GM19467 (cell line): ENCODE results near the gene TEX26.

Source experiments
- ATAC-seq: cut with Tn5 transposase; IDR thresholded peaks from one replicate; pipeline ENCODE4 v1.9.1; 2021; ENCODE audit warnings: mild to moderate bottlenecking, moderate library complexity; ENCODE audit not compliant: unreplicated experiment

TEX26 gene

DNA sequence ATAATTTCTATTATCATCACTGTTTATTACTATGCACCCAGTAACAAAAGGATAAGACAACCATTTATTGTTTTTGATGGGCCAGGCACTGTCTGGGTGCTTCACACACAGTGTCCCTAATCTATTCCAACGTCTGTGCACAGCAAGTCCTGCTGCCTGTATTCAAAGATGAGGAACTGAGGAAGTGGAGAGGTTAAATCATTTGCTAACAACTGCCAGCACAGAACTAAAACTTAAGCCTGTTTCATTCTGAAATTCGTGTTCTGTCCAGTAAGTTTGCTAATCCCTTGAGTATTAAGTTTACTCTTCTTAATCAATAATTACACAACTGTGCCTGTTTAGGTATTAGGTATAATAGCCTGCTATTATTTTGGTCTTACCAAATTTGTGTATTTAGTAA, 41.9 kb downstream of the TEX26 start:
- ATAC-seq: no peak

DNA sequence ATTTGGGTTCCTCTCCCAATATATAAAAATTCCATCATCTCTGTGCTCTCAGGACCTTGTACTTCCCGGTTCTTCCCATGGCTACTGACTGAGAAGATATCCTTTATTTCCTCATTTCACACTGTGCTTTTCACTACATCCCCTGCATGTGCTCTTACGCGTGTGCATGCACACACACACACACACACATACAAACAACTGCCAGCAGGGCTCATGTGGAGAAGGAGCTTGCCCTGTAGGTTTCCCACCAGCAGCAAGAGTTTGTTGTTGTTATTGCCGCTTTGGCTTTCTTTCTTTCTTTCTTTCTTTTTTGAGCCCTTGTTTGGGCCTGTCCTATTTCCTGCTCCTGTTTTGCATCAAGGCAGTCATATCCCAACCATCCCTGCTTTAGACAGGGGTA, 43.6 kb downstream of the TEX26 start:
- ATAC-seq: no peak

DNA sequence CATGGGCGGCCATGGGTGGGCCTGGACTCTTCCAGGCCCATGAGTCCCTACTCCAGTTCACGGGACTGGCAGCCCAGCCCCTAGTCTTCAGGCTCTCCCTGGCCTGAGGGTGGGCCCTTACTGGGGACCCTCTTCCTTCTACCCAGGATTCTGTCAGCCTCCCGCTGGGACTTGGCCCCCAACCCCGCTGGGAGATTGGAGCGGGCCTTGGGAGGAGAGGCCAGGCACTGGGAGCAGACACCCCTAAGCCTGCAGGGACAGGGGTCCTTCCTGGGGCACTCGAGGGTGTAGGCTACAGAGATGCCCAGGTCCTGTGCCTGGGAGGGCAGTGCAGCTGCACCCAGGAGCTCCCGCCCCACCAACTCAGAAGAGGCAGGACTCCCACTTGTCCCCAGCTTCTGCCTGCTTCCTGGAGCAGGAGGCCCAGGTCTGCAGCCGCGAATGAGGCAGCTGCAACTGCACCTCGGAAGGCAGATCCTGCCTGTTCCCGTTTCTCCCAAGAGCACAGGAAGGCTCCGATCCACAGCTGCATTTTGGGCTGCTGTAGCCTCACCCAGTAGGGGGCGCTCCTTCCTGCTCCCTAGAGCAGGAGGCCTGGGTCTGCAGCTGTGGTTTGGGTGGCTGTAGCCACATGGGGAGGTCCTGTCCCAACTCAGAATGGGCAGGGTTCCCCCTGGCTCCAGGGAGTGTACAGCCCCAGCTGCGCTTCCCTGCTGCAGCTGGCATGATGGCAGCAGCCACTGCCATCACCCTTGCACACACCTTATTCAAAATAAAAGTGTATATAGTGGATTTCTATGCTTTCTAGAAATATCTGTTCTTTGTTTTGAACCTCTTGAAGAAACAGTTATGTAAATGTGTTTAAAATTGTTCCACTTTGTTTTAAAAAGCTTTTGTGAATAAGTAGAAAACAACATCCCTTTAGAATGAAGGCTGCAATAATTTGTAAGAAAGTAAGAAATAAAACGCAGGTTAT, 46.8 kb downstream of the TEX26 start:
- no peak for ATAC-seq

DNA sequence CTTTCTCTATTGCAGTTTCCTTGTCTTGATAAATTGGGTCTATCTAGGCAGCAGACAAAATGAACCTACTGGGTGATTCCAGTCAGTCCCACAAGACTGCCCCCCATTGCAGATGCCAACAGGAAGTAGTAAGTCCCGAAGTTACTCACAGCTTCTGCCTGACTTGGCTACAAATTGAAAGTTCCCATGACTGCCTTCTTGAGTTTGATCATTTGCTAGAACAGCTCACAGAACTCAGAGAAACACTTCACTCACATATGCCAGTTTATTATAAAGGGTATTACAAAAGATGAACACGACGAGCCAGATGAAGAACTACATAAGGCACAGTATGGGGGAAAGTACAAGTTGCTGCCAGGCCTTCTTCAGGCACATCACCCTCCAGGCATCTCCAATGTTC, 50.0 kb downstream of the TEX26 start:
- ATAC-seq: no peak

DNA sequence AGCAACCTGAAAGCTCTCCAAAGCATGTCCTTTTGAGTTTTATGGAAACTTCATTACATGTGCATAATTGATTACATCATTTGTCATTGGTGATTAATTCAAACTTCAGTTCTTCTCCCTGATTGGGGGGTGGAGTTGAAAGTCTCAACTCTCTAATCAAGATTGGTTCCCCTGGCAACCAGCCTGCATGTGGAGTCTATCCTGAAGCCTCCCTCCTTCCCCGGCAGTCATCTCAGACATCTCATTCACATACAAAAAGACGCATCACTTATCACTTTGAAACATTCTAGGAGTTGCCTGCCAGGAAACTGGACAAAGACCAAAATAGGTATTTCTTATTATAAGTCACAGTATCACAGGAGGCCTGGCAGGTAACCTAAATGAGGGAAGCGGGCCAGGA, 50.5 kb downstream of the TEX26 start:
- no peak for ATAC-seq

DNA sequence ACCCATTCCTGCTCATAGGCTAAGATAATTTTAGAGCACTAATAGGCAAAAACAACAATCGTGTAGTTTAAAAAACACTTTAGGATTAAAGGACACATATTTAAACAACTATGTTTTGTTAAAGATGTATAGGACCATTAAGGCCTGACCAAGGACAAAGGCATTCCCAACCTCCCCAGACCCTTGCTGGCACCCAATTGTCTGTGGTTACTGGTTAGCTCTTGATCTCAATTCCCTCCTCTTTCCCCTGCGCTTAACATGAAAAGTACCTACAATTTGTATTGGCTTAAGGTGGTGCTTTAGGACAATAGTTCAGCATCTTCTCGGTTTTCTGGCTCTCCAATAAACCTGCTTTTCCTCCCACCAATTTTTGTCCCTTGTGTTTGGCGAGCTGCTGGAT, 51.0 kb downstream of the TEX26 start:
- no peak for ATAC-seq

DNA sequence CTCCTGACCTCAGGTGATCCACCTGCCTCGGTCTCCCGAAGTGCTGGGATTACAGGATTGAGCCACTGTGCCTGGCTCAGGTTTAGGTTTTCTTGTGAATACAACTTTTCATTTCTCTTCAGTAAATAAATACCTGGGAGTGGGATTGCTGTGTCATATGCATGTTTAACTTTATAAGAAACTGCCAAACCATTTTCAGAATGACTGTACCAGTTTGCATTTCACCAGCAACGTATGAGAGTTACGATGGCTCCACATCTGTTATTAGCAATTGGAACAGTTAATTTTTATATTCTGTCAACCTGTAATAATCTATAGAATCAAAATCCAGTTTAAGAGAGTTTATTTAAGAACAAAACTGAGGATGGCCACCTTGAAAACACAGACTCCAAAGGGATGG, 52.2 kb downstream of the TEX26 start:
- no peak for ATAC-seq

DNA sequence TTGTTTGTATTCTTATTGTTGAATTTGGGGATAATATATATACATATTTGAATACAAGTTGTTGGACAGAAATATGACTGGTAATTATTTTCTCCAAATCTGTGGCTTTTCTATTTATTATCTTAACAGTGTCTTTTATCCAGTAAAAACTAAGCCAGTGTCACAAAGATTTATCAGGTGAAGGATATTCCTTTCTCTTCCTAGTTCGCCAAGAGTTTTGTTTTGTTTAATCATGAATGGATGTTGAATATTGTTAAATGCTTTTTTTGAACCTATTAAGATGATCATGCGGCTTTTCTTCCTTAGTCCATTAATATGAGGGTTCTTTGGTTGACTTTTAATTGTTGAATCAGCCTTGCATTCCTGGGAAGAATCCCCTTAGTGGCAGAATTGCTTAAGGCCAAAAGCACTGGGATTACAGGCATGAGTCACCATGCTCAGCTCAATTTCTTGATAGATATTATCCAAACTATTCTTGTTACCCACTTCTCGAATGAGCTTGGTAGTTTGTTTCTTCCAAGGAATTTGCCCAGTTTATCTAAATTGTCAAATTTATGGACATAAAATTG, 53.3 kb downstream of the TEX26 start:
- ATAC-seq: no peak

DNA sequence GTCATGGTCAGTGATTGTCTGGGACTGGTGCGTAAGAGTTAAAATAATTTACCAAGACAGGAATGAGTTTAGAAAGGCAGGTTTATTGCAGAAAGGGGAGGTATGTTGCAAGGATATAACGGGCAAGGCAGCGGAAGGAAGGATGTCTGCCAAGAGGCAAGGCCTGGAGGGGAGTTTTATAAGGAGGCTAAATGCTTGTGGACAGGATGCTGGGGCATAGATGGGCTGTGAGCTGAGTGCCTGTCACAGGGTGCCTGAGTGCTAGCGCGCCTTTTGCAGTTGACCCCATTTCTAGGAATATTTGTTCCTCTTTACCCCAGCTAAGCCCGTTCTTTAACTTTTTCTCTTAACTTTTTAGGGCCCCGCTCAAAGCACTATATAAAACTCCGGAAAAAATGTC, 58.7 kb downstream of the TEX26 start:
- no peak for ATAC-seq

DNA sequence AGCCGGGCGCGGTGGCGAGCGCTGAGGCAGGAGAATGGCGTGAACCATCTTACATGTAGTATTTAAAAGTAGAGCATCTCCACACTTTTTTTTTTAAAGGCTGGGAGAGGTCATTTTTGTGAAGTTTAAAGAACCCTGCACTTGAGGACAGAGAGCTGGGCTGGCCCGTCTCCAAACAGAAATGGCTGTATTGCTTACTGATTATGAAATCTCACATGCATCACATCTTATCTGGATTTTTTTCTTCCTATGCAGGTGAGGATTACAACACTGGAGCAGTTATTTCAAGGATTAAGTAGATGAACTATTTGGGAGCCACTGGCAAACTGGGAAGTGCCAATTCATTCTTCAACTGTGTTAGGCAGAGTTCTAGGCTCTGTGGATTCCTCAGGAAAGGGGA, 59.5 kb downstream of the TEX26 start:
- ATAC-seq: no peak

DNA sequence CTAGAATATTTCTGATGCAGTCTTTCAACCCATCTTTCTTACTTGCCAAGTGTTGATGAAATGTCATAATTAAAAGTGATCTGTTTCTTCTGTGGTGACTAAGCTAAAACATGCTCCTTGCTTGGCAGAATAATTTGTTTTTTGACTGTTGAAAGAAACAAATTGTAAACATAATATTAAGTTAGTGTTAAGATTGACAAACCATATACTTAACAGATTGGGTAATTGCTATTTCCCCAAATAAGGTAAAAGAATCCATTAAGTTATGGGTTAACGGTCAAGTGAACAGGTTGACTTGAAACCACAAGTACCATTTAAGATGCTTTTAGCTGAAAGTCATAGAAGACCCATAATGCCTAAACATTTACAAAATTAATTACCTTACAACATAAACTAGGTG, 62.9 kb downstream of the TEX26 start:
- ATAC-seq: no peak

DNA sequence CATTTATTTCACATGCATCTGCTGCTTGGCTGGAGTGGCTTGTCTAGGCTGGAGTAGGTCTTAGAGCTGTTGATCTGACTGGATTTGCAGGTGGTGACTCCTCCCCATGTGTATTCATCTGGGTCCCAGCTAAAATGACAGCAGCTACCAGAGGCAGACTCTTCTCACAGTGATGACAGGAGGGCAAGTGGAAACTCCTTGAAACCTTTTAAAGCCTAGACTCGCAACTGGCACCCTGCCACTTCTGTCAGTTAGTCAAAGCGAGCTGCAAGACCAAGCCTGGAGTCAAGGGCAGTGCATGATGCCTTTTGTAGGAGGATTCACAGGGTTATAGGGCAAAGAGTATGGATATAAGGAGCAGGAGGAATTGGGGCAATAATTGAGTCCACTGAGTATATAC, 65.2 kb downstream of the TEX26 start:
- ATAC-seq: no peak

DNA sequence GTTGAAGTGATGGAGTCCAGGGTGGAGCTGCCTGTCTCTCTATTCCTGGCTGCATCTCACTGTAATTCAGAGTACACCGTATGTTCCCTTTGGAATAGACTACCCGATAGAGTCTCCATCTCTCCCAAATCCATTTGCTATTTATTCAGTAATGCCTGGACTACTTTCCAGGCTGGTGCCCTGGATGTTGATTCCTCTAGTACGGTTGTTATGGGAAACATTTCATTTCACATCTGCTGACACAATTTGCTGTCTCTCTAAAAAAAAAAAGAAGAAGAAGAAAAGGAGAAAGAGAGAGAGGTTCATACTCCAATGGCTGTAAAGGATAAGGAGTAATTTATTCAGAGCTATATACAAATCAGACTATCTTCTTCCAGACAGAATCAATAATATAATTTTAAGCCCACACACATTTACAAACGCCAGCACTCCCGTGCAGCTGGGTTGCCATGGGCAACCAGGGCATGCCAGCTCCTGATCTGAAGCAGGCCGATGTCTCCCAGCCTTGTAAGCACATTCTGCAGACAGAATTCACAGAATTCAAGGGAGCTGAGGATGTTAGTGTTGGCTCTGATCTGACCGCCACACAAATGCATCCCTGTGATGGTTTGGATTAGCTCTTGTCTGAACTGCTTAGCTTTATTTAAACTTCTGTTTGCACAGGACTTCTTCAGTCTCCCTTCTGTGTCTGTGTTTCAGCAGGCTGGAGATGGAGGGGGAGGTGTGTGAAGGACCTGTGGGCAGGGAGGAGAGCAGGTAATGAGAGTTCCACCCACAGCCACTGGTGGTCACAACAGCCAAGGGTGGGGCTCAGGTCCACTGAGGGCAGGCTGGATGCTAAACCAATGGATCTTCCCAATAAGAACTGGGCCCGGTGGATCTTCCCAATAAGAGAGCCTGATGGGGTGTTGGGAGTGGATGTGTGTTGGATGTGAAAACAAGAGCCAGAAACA, 66.0 kb downstream of the TEX26 start:
- no peak for ATAC-seq

DNA sequence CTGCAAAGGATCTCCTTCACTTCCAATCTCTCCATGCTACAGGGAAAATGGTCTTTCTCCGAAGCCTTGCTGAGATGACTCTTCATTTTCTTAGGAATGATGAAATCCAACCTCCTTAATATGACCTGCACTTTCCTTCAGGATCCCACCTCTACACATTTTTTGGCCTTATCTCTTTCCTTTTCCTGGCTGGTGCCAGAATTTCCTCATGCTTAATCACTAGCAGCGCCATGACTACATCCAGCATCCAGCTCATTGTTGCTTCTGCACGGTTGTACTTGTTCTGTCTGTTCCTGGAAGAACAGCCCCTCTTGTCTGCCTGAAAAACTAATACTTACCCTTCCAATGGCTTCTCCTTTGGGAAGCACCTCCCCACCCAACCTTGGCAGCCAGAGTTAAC, 68.4 kb downstream of the TEX26 start:
- ATAC-seq: no peak

DNA sequence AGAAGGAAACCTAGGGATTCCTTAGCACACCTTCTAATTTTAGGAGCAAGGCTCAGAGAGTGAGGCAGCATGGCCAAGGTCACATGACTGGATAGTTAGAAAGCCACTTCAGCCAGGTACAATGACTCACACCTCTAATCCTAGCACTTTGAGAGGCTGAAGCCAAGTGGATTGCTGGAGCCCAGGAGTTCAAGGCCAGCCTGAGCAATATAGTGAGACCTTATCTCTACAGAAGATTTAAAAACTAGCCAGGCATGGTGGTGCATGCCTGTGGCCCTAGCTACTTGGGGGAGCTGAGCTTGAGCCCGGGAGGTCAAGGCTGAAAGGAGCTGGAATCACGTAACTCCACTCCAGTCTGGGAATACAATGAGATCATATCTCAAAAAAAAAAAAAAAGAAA, 69.2 kb downstream of the TEX26 start:
- ATAC-seq: no peak

DNA sequence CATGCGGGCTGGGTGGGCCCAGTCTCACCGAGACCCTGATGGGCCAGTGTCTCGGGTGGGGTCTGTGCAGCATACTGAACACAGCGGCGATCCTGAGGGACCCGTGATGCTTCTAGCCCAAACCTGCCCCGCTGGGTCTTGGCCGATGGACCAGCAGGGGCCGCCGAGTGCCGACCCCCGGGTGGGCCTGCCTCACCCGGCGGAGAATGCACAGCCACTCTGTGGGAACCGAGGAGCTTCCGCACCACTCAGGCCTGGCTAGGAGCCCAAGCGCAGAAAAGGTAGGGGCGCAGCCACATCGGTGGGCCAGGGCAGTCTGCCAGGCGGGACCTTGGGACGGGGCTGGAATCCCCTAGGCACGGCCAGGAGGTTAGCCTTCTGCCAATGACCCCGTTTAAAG, 72.6 kb downstream of the TEX26 start:
- no peak for ATAC-seq

DNA sequence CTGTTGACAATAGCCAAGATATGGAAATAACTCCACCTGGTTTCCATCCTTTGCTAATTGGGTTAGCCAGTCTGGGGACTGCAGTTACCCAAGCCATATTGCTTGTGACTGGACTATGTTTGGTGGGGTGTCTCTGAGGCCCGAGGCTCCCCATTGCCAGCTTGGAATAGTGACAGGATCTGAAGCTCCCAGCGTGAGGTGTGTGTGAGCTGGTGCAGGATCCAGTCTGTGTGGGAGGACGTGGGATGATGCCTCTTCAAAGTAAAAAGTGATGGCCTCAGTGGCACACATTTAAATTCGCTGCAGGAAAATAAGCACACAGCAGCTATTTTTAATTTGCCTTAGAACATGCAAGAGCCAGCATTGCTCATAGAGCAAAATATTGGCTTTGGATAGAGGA, 75.0 kb downstream of the TEX26 start:
- no peak for ATAC-seq

DNA sequence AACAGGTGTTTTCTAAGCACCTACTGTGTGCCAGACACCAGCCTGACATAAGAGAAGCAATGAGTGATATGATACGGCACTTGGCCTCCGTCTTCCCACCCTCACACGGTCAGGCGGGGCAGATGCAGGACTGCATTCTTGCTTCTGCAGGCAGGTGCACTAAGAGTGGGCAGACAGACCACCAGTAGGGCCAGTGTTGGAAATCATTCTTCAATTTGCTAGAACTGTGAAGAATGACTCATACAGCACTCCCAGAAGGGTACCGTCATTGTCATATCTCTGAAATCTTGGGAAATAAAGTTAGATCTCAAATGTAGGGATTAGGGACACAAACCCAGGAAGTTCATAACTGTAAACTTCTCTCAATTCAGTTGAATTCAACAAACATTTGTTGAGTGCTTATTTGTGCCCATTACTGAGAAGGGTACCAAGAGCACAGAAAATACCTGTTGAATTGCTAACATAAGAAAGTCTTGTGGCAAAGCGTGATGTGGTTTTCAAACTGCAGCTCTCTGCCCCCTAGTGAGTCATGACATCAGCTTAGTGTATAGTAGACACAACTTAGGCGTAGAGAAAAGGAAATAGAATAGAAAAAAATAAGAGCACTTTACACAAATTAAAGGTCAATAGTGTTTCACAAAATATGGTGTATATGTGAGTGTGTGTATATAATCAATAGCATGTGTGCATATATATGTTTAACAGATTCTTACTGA, 76.1 kb downstream of the TEX26 start:
- no peak for ATAC-seq

DNA sequence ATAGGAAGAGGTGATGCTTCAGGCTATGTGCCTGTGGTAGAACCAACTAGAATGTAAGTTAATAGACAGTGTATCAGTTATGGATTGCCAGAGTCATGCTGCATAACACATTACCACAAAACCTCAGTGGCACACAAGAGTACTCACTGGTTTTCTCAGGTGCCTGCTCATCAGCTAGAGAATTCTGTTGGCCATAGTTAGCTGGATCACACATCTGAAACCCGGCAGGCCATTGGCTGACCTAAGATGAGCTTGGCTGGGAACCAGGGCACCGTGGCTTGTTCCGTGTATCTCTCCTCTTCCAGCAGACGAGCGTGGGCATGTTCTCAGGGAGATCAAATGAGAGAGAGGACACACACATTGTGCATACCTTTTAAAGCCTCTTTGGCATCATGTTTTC, 76.7 kb downstream of the TEX26 start:
- ATAC-seq: no peak

DNA sequence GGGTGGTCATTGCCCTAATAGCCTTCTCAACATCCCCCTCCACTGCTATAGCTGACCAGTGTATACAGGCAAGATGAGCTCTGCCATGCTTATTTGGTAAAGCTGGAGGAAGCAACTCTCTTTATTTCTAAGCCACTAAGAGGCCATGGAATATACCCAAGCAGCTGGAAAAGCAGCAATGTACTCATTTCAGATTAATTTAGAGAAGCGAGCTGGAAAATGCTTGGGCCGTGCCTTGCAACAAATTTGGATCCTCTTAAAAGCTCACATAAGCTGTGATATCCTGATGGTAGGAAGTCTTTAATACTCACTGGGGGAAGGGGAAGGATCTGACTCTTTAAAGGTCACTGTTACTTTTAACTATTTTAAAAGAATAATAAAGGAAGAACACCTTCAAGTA, 77.8 kb downstream of the TEX26 start:
- no peak for ATAC-seq
